ENCODE data around the gene SLC25A51.

DNA sequence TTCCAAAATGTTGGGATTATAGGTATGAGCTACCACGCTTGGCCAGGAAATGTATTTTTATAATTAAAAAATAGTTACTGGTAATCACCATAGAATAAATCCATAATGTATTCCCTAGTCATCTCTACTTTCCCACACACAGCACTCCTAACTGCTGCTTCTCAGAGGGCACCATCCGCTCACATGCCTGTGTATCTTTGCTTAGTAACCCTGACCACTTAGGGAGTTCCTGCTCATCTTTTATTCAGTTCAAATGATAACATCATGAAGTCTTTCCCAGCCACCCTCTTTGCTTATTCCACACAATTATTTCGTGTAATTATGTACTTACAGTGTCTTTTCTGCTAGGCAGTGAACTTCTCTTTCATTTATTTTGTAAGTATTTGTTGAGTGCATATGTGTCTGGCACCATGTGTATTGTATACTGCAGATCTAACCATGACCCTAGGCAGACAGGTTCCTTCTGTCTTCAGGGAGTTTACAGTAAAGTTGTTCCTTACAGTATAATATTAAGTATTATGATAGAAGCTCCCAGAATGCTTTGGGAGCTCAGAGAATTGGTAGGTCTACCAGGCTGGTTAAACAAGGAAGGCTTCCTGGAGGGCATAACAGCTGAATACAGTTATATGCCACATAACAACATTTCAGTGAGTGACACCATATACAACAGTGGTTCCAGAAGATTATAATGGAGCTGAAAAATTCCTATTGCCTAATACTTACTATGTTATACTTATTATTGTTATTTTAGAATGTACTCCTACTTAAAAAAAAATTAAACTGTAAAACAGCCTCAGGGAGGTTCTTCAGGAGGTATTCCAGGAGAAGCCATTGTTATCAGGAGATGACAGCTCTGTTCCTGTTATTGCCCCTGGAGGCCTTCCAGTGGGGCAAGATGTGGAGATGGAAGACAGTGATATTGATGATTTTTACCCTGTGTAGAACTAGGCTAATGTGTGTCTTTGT, 64.1 kb downstream of the SLC25A51 start:
- TF ChIP-seq YY1 (IDR thresholded peaks at IDR 0.05; ENCODE audit: low read depth), result no peak
- TF ChIP-seq TAF1 (IDR thresholded peaks at IDR 0.05; ENCODE audit: low read depth), result no peak
- TF ChIP-seq, protein P1, sequence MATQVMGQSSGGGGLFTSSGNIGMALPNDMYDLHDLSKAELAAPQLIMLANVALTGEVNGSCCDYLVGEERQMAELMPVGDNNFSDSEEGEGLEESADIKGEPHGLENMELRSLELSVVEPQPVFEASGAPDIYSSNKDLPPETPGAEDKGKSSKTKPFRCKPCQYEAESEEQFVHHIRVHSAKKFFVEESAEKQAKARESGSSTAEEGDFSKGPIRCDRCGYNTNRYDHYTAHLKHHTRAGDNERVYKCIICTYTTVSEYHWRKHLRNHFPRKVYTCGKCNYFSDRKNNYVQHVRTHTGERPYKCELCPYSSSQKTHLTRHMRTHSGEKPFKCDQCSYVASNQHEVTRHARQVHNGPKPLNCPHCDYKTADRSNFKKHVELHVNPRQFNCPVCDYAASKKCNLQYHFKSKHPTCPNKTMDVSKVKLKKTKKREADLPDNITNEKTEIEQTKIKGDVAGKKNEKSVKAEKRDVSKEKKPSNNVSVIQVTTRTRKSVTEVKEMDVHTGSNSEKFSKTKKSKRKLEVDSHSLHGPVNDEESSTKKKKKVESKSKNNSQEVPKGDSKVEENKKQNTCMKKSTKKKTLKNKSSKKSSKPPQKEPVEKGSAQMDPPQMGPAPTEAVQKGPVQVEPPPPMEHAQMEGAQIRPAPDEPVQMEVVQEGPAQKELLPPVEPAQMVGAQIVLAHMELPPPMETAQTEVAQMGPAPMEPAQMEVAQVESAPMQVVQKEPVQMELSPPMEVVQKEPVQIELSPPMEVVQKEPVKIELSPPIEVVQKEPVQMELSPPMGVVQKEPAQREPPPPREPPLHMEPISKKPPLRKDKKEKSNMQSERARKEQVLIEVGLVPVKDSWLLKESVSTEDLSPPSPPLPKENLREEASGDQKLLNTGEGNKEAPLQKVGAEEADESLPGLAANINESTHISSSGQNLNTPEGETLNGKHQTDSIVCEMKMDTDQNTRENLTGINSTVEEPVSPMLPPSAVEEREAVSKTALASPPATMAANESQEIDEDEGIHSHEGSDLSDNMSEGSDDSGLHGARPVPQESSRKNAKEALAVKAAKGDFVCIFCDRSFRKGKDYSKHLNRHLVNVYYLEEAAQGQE (IDR thresholded peaks at IDR 0.05; ENCODE audit: low read depth), result no peak
- TF ChIP-seq EGR1 (IDR thresholded peaks at IDR 0.05), result no peak
- no peak for TF ChIP-seq NFIC (IDR thresholded peaks at IDR 0.05)
- no peak for TF ChIP-seq RAD21 (IDR thresholded peaks at IDR 0.05; ENCODE audit: low read depth)
- no peak for TF ChIP-seq MAX (IDR thresholded peaks at IDR 0.05)
- no peak for TF ChIP-seq TEAD4 (IDR thresholded peaks at IDR 0.05)
